ENCODE results near the gene UBE2J1. TPM values are rescaled to one million over a fixed set of nuclear protein-coding genes. Genes with fewer than 3 reads are reported as not detected.

Gene UBE2J1
- total and polyA plus RNA-seq, 10 of the 15 experiments (the other 5 are each of a cell fraction or from before 2014, with no cell fraction given): 48.7 to 131 (median 90.0) TPM

DNA sequence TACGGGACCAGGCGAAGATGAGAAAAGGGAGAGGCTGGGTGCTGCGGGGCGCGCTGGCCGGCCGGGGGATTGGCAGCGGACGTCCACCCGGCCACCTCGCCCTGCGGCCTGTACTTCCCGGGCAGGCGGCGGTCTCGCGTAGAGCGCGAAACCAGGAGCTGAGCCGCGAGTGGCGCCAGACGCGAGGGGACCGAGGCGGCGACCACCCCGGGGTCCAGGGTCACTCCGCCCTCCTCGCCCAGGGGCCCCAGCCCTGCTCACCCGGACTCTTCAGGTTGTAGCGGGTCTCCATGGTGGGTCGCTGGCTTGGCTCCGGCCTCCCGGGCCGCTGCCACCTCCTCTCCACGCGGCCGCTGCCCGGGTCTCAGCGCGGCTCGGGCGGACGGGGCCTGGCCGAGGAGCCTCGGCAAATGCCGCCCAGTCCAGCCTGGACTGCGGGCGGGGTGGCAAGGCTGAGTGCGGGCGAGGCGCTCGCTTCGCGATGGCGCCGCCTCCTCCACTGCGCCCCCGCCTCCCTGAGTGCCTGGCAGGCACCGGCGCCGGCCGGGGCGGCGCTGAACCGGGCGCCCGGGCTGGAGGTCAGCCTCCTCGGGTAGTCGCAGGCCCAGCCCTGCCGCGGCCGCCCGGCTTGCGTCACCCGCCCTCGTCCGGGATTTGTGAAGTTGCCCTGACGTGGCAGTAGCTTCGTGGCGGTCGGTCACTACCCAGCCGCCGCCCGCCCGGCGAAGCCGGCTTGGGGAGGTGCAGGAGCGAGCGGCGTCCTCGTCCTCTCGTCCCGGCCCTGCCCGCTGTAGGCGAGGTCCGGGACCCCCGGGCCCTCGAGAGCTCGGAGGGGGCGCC, at the start of gene UBE2J1 (continued):
- TF ChIP-seq, protein P1, sequence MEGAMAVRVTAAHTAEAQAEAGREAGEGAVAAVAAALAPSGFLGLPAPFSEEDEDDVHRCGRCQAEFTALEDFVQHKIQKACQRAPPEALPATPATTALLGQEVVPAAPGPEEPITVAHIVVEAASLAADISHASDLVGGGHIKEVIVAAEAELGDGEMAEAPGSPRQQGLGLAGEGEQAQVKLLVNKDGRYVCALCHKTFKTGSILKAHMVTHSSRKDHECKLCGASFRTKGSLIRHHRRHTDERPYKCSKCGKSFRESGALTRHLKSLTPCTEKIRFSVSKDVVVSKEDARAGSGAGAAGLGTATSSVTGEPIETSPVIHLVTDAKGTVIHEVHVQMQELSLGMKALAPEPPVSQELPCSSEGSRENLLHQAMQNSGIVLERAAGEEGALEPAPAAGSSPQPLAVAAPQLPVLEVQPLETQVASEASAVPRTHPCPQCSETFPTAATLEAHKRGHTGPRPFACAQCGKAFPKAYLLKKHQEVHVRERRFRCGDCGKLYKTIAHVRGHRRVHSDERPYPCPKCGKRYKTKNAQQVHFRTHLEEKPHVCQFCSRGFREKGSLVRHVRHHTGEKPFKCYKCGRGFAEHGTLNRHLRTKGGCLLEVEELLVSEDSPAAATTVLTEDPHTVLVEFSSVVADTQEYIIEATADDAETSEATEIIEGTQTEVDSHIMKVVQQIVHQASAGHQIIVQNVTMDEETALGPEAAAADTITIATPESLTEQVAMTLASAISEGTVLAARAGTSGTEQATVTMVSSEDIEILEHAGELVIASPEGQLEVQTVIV (IDR thresholded peaks at IDR 0.05; ENCODE audit: borderline replicate concordance, partially characterized antibody): no peak
- no peak for TF ChIP-seq REST (IDR thresholded peaks at IDR 0.05; ENCODE audit: low read depth, low read length)
- no peak for TF ChIP-seq GABPA (IDR thresholded peaks at IDR 0.05; ENCODE audit: low read depth)
- no peak for TF ChIP-seq FOXK2 (IDR thresholded peaks at IDR 0.05)
- TF ChIP-seq, protein P2, sequence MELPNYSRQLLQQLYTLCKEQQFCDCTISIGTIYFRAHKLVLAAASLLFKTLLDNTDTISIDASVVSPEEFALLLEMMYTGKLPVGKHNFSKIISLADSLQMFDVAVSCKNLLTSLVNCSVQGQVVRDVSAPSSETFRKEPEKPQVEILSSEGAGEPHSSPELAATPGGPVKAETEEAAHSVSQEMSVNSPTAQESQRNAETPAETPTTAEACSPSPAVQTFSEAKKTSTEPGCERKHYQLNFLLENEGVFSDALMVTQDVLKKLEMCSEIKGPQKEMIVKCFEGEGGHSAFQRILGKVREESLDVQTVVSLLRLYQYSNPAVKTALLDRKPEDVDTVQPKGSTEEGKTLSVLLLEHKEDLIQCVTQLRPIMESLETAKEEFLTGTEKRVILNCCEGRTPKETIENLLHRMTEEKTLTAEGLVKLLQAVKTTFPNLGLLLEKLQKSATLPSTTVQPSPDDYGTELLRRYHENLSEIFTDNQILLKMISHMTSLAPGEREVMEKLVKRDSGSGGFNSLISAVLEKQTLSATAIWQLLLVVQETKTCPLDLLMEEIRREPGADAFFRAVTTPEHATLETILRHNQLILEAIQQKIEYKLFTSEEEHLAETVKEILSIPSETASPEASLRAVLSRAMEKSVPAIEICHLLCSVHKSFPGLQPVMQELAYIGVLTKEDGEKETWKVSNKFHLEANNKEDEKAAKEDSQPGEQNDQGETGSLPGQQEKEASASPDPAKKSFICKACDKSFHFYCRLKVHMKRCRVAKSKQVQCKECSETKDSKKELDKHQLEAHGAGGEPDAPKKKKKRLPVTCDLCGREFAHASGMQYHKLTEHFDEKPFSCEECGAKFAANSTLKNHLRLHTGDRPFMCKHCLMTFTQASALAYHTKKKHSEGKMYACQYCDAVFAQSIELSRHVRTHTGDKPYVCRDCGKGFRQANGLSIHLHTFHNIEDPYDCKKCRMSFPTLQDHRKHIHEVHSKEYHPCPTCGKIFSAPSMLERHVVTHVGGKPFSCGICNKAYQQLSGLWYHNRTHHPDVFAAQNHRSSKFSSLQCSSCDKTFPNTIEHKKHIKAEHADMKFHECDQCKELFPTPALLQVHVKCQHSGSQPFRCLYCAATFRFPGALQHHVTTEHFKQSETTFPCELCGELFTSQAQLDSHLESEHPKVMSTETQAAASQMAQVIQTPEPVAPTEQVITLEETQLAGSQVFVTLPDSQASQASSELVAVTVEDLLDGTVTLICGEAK (IDR thresholded peaks at IDR 0.05; ENCODE audit: borderline replicate concordance): no peak
- no peak for TF ChIP-seq CBFB (IDR thresholded peaks at IDR 0.05; ENCODE audit: low read depth)
- TF ChIP-seq ESRRA (IDR thresholded peaks at IDR 0.05; ENCODE audit: low read length): no peak
- peak; percentile 86 for TF ChIP-seq PML (IDR thresholded peaks at IDR 0.05; ENCODE audit: low read length)
- no peak for TF ChIP-seq EED (IDR thresholded peaks at IDR 0.05; ENCODE audit: low read depth)
- no peak for TF ChIP-seq E2F4 (IDR thresholded peaks at IDR 0.05; ENCODE audit: low read depth, low read length)
- TF ChIP-seq HDAC6 (IDR thresholded peaks at IDR 0.05; ENCODE audit: unreplicated experiment): peak; percentile 69
- no peak for TF ChIP-seq CHD1 (IDR thresholded peaks at IDR 0.05; ENCODE audit: low read depth, low read length)
- peak; percentile 95 for TF ChIP-seq POLR2A (IDR thresholded peaks at IDR 0.05; ENCODE audit: low read depth, low read length)
- no peak for TF ChIP-seq NFXL1 (IDR thresholded peaks at IDR 0.05; ENCODE audit: borderline replicate concordance)
- TF ChIP-seq STAT3 (IDR thresholded peaks at IDR 0.05; ENCODE audit: low read depth, low read length): no peak
- TF ChIP-seq POLR2AphosphoS2 (IDR thresholded peaks at IDR 0.05; ENCODE audit: low read depth, low read length): 0 out of 2 replicates have a peak, but pooled peaks have one; percentile 54
- TF ChIP-seq TBL1XR1 (IDR thresholded peaks at IDR 0.05; ENCODE audit: low read depth, low read length): no peak
